GM18909 (cell line): ENCODE results near the gene TUBB4A.
"Not testable (repeated sequence)": the region's sequence is repeated elsewhere in the genome, so short reads cannot be mapped to it uniquely, and the experiment has no call there.

ENCODE experiments used
- ATAC-seq: cut with Tn5 transposase; IDR thresholded peaks from one replicate; pipeline ENCODE4 v1.9.1; 2021; ENCODE audit warnings: mild to moderate bottlenecking; ENCODE audit not compliant: unreplicated experiment, poor library complexity

TUBB4A gene

DNA sequence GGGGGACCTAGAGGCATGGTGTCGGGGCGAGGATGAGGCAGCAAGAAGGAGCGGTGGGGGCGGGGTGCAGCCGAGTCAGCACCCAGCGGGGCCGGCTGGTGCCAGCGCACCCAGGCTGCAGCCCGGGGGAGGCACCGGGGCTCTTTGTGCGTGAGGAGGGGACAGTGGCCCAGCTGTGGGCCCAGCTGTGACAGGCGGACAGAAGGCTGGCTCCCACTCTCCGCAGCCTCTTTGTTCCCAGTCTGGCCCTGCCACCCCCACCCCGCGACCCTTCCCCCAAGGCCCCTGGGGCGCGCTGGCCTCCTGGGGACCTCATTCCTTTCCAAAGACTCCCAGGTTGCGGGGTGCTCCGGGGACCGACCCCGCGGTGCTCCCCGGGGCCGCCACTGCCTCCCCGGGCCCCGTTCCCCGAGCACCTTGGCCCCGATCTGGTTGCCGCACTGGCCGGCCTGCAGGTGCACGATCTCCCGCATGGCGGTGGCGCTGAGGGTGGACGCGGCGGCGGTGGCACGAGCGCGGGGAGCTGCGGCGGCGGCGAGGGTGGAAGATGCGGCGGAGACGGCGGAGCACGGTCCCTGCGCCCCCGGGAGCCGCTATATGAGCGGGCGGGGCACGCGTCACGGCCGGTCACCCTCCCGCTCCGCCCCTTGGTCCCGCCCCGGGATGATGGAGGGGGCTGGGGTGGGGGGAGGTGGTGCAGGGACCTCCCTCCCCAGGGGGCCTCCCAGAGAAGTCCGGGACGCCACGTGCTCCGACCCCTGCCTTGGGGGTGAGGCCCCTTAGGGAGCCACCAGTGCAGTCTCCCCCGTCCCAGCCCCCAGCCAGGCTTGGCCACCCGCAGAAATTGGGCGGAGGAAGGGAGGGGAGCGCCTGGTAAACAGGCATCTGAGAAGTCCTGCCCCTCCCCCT, at the start of gene TUBB4A:
TUBB4A (minus strand) TSS at position 570 of the 909 bp plus-strand sequence; CDS start at position 473, 97 bp downstream.
- no peak for ATAC-seq

DNA sequence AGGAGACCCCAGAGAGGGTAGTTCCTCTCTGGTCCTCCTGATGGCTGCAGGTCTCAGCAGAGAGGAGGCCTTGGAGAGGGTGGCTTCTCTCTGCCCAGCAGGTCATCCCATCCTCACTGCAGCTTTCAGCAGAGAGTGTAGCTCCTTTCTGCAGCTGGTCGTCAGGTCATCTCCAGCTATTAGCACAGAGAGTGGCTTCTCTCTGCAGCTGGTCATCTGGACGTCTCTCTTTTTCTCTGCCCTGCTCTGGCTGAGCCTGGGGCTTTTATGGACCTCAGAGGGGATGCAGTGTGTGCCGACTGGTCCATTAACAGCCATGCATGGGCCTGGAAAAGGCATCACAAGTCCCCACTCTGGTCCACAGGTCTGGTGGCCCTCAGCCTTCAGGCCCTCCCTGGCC, 49.0 kb upstream of the TUBB4A start:
- no peak for ATAC-seq

DNA sequence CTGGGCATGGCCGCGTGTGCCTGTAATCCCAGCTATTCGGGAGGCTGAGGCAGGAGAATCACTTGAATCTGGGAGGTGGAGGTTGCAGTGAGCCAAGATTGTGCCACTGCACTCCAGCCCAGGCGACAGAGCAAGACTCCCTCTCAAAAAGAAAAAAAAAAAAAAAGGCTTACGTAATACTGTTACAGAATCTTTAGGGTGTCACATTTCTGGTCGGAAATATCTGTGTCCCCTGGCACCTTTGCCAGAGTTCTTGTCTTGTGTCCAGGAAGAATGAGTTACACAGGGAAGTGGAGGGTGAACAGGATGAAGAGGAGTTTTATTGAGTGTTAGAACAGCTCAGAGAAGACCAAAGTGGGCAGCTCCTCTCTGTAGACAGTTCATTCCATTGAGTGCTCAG, 48.6 kb upstream of the TUBB4A start:
- ATAC-seq = not testable (repeated sequence)

DNA sequence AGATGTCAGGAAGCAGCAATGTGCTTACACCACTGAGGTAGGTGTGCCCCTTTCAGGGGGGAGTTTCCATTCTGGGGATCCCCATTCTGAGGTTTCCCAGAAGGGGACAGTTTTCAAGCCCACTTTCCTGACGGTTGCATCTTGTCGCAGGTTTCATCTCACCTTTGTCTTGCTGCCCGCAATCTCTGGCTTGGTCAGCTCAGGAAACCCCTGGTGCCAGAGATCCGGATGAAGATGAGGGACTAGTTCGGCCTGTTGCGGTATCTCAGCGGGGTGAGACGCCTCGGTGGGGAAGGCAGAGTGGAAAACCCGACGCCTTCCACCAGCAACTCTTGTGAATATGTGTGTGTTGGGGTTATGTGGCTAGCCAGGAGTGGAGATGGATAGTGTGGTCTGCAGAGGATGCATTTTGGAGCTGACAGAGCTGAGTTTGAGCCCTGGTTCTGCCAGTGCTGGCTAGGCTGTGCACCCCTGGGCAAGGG, 41.8 kb upstream of the TUBB4A start:
- no peak for ATAC-seq

DNA sequence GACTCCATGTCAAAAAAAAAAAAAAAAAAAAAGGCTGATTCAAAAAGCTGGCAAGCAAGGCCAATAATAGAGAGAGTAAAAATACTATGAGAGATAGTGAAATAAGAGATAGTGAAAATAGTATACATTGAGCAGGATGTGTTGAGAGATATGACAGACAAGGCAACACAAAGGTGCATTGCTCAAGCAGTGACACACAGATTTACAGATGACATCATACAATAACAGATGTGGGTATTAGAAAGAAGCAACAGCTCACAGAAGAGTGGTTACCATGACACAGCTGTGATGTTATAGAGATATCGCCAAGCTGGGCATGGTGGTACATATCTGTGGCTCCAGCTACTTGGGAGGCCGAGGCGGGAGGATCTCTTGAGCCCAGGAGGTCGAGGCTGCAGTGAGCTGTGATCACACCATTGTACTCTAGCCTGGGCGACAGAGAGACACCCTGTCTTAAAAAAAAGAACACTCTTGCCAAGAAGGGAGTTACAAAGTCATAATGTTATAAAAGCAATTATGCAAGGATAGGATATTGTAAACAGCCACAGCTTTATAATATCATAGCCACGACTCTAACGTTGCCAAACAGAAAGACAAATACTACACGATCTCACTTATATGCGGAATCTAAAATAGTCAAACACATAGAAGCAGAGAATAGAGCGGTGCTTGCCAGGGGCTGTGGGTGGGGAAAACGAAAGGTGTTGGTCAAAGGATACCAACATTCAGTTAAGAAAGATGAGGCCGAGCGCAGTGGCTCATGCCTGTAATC, 39.0 kb upstream of the TUBB4A start:
- ATAC-seq = no peak

DNA sequence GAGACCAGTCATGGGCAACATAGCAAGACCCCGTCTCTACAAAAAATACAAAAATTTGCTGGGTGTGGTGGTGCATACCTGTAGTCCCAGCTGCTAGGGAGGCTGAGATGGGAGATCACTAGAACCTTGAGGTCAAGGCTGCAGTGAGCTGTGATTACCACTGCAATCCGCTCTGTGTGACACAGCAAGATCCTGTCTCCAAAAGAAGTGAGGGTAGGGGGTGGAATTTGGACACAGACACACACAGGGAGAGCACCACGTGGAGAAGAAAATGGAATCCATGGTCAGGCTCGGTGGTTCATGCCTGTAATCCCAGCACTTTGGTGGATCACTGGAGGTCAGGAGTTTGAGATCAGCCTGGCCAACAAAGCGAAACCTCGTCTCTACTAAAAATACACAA, 37.4 kb upstream of the TUBB4A start:
- ATAC-seq = no peak

DNA sequence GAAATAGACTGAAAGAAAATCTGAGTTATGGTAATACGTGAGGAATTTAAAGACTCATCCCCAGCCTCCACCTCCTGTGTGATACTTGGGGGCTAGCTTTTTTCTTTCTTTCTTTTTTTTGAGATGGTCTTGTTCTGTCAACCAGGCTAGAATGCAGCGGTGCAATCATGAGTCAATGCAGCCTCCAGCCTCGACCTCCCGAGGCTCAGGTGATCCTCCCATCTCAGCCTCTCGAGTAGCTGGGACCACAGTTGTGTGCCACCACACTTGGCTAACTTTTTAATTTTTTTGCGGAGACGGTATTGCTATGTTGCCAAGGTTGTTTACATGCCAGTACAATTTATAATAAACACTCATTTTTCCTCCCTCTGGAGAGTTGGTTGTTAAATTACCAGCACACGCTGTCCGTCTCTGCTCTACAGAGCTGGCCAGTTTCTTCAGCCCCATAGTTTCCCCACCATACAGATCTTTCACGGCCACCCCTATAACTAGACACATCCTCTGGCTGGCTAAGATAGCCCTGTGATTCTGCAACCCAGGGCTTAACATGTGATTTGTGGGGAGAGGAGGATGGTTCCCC, 33.5 kb upstream of the TUBB4A start:
- ATAC-seq = no peak

DNA sequence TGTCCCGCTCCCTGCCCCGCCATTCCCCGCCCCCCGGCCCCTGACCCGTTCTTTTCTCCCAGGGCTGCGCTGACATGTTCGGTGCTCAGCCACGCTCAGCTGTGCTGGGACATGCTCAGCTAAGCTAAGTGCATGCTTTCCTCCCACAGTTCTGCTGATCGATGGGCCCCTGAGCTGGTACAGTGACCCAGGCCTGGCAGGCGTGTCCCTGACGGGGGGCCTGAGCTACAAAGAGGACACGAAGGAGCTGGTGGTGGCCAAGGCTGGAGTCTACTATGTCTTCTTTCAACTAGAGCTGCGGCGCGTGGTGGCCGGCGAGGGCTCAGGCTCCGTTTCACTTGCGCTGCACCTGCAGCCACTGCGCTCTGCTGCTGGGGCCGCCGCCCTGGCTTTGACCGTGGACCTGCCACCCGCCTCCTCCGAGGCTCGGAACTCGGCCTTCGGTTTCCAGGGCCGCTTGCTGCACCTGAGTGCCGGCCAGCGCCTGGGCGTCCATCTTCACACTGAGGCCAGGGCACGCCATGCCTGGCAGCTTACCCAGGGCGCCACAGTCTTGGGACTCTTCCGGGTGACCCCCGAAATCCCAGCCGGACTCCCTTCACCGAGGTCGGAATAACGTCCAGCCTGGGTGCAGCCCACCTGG, 32.5 kb upstream of the TUBB4A start:
- ATAC-seq = no peak

DNA sequence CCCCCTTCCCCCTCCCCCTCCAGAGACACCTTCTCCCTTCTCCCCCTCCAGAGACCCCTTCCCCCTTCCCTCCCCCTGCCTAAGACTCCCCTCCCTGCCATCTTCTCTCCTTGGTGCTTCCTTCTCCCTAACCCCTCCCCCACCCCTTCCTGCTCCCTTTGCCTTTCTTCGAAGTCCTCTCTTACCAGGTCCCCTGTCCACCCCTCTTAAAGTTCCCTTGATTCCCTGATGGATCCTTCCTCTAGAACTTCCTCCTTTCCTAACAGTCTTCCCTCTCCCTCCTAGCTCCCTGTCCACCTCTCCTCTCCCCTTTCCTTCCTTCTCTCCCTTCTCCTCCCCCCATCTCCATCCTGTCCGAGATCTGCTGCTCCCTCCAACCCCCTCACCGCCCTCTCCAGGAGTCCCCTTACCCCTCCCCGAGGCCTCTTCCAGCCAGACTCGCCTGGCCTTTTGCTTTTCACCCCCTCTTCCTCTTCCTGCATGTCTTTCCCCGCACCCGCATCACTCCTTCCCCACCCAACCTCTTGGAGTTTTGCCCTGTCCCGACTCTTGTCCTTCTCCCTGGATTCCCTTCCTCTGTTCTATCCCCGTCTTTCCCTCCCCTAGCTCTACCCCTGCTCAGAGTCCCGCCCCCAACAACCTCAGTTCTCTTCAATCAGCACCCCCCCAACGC, 31.8 kb upstream of the TUBB4A start:
- ATAC-seq = no peak

DNA sequence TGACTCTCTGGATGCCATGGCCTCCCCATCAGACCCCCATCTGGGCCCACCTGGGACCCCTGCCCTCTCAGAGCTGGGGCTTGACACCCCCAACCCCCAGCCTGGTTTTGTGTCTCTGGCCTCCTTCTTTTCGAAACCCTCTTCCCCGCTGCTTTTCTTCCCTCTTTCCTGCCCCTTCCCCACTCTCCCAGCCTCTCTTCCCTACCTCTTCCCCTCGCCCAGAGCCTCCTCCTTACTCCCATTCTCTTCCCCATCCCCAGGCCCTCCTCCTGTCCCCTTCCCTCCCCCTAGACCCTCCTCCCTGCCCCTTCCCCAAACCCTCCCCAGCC, 30.9 kb upstream of the TUBB4A start:
- ATAC-seq = no peak

DNA sequence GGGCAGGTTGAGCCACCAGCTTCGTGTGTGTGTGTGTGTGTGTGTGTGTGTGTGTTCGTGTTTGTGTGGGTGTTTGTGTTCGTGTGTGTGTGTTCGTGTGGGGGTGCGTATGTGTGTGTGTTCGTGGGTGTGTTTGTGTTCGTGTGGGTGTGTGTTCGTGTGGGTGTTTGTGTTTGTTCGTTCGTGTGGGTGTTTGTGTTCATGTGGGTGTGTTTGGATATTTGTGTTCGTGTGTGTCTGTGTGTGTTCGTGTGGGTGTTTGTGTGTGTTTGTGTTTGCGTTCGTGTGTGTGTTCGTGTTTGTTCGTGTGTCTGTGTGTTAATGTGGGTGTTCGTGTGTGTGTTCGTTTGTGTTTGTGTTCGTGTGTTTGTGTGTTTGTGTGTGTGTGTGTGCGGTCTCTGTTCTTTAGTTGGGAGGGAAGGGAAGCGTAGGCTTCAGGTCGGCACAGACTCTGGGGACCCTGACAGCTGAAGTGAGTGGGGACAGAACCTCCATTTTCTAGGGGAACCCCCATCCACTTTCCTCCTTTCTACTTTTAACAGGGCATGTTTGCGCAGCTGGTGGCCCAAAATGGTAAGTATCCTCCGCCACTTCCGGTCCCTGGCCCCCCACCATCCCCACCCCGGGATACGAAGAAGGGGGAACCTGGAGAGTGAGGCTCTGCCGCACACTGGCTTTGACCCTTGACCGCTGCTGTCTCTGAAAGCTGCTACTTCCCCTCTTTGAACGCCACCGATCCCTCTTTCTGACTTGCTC, 30.3 kb upstream of the TUBB4A start:
- no peak for ATAC-seq

DNA sequence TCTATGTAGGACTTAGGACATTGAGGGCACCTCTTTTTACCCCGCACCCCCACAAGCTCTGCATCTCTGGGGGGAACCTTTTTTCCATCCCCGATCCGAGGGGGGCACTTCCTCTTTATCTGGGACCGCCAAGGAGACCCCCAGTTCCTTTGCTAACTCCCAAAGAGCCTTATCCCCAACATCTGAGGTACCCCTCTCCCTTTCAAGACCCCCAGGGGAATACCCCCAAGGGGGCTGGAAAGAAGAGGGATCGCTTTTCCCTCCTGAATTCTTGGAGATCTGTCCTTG, 29.8 kb upstream of the TUBB4A start:
- ATAC-seq = no peak

DNA sequence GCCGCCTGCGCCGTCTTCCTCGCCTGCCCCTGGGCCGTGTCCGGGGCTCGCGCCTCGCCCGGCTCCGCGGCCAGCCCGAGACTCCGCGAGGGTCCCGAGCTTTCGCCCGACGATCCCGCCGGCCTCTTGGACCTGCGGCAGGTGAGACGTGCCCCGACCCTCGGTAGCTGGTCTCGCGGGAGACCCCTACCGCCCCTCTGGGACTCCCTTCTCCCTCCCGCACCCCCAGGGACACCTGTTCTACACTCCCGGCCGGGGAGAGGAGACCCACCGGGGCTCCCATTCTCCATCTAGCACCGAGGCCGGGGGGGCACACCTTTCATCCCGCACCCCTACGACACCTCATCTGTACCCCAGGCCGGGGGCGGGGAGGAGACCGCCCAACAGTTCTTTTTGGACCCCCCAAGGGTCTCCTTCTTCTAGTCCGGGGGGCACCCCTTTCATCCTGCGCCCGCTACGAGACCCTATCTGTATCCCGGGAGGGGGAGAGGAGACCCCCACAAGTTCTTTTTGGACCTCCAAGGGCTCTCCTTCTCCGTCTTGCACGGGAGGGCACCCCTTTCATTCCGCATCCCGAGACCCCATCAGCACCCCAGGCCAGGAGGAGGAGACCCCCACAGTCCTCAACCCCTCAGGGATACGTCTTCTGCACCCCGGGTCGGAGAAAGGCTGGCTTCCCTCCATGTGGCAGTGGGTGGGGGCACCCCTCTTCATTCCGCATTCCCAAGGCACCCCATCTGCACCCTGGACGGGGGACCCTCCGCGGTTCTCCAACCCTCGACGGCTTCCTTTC, 29.2 kb upstream of the TUBB4A start:
- ATAC-seq = no peak

DNA sequence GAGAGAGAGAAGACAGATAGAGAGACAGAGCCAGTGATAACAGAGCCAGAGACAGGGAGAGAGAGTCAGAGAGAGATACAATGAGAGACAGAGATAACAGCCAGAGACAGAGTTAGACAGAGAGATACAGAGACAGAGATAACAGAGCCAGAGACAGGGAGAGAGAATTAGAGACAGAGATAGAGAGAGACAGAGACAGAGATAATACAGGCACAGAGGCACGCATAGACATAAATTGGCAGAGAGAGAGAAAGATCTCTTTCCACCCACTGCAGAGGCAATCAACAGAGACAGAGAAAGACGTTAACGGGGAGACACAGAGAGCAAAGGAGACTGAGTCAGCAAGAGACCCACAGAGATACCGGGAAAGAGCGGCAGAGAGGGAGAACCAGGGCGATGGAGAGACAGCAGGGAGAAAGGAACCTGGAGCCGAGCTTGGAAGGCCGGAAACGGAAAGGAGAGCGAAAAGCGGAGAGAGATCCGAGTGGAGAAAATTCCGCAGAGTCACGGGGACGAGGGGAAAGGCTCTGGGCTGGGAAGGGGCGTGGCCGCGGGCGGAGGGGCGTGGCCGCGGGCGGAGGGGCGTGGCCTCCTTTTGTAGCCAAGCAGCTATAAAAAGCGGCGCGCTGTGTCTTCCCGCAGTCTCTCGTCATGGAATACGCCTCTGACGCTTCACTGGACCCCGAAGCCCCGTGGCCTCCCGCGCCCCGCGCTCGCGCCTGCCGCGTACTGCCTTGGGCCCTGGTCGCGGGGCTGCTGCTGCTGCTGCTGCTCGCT, 28.5 kb upstream of the TUBB4A start, which contains the start of gene TNFSF9:
TNFSF9 (plus strand) TSS at position 641 of the 777 bp plus-strand sequence; CDS start at position 652, 11 bp downstream.
- peak; percentile 34 for ATAC-seq

DNA sequence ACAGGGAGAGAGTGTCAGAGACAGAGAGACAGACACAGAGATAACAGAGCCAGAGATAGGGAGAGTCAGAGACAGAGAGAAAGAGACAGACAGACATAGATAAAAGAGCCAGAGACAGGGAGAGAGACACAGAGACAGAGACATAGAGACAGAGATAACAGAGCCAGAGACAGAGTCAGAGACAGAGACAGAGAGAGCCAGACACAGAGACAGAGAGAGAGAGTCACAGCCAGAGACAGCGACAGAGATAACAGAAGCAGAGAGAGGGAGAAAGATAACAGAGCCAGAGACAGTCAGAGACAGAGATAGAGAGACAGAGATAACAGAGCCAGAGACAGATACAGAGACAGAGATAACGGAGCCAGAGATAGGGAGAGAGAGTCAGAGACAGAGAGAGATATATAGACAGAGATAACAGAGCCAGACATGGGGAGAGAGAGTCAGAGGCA, 27.9 kb upstream of the TUBB4A start:
- no peak for ATAC-seq

DNA sequence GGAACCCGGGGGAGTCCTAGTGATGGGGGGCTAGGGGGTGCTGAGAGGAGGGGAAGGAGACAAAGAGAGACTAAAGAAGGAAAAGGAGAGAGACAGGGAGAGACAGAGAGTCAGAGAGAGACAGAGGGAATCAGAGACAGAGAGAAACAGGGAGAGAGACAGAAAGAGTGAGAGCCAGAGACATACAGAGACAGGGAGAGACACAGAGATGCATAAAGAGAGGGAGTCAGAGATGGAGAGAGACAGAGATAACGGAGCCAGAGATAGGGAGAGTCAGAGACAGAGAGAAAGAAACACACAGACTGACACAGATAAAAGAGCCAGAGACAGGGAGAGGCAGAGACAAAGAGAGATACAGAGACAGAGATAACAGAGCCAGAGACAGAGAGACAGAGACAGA, 27.2 kb upstream of the TUBB4A start:
- ATAC-seq = no peak

DNA sequence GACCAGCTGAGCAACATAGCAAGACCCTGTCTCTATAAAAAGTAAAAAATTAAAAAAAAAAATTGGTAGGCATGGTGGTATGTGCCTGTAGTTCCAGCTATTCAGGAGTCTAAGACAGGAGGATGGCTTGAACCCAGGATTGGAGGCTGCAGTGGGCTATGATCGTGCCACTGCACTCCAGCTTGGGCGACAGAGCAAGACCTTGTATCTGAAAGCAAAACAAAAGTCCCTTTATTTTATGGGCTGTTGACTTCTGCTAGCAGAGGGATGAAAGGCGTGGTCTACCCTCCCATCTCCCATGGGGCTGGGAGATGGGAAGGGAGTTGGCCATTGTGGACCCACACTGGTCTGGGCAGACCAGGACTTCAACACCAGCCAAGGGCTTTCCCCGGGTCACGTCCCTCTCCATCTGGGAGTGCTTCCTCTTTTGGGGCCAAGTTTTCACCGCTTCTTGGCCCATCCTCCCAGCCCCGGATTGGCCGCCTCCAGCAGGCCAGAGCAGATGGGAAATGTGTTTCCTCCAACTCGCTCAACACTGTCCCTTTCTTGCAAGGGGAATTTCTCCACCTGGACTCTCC, 26.5 kb upstream of the TUBB4A start:
- no peak for ATAC-seq
